SIG-M5 treated with dmso at 0.1 percent for 504 hours (cell line): Measurements from ENCODE around the gene ATXN7L3.
A peak's percentile ranks its signal among the peaks of the same experiment; 100 is the strongest.
"Not testable (repeated sequence)": the region's sequence is repeated elsewhere in the genome, so short reads cannot be mapped to it uniquely, and the experiment has no call there.

Experiments used
- DNase-seq: peaks from one replicate; lab custom pipeline; 2025; ENCODE audit not compliant: unreplicated experiment; lab: John Stamatoyannopoulos, UW

The ATXN7L3 gene

DNA sequence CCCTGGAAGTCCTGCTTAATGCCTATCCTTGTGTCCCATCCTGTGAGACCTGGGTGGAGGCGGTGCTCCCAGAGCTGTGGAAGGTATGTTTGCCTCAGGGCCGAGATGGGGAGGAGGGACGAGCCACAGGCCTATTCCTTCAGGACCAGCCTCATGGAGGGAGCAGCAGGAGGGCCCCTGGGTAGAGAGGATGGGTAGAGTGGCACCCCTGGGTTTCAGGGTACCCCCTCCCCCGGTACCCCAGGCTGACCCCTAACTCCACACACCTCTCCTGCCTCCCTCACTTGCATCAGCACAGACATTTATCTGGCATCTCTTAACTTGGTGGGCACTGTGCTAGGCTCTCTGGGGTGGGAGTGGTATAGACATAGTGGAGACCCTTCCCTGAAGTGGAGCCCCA is 22.0 kb downstream of the ATXN7L3 start:
- DNase-seq, result no peak

DNA sequence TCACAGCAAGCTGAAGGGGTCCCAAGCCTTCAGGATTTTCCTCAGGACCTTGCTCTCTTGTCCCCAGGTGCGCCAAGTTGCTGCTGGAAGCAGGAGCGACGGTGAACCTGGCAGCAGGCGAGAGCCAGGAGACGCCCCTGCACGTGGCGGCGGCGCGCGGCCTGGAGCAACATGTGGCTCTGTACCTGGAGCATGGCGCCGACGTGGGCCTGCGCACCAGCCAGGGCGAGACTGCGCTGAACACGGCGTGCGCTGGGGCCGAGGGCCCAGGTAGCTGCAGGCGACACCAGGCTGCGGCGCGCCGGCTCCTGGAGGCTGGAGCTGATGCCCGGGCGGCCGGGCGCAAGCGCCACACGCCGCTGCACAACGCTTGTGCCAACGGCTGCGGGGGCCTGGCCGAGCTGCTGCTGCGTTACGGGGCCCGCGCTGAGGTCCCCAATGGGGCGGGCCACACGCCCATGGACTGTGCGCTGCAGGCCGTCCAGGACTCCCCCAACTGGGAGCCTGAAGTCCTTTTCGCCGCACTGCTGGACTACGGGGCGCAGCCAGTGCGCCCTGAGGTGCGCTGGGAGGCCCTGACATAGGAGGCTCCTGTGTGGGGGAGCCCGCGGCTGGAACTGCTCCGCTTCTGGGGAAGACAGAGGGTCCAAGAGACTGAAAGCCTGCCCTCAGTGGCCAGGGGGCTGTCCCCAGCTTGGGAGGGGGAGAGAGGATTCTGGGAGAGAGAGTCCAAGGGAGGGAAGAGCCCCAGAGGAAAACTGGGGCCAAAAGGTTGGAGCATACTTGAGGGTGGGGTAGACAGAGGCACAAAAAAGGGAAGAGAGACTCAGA is 22.8 kb downstream of the ATXN7L3 start:
- no peak for DNase-seq

- DNase-seq, result no peak
Observed at GRCh38 chr17:44176257-44176656, 23.4 kb downstream of the ATXN7L3 start.

DNA sequence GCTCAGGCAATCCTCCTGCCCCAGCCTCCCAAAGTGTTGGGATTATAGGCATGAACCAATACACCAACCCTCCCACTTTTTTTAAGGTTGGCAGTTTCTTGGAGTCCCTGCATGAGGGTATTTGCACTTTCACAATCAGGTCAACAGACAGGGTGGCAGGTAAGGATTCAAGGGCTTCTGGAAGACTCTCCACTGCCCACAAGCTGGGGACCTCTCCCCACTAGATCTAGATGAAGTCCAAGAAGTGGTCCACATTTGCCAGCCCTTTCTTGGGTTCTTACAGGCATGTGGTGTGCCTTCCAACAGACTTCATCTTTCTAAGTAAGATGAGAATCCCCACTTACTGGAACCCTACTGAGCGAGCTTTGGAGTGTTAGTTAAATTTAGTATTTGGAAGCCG is 25.3 kb downstream of the ATXN7L3 start:
- DNase-seq, result no peak

- no peak for DNase-seq
Observed at GRCh38 chr17:44171931-44172455, 27.7 kb downstream of the ATXN7L3 start.

DNA sequence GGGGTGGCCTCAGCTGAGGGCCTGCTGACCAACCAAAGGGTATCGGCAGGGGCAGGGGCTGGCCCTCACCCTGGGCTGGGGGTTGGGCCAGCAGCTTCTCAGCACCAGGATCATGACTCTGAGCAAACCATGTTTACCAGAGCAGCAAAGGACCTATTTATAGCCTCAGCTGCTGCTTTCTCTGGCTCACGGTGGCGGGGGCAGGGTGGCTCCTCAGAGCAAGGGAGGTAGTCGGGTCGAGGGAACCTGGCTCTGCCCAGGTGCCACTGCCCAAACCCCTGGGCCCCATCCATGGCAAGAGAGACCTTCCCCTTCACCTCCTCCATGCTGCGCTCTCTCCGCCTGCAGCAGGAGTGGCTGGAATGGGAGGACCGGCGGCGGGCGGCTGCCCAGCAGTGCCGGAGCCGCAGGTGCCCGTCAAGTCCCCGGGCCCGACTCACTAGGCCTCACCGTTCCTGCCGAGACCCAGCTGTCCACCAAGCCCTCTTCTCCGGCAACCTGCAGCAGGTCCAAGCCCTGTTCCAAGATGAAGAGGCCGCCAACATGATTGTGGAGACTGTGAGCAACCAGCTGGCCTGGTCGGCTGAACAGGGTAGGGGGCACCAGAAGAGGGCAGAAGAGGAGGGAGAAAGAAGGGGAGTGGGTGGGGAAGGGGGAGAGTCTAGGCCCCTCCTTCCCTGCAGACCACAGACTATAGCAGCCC is 29.0 kb downstream of the ATXN7L3 start, which contains the start of gene ASB16:
TSS of gene ASB16 (plus strand) at position 206 of the 703 bp plus-strand sequence. CDS start at position 292, 86 bp downstream.
- DNase-seq, result no peak

- DNase-seq, result no peak
Observed at GRCh38 chr17:44170135-44170498, 29.6 kb downstream of the ATXN7L3 start.

DNA sequence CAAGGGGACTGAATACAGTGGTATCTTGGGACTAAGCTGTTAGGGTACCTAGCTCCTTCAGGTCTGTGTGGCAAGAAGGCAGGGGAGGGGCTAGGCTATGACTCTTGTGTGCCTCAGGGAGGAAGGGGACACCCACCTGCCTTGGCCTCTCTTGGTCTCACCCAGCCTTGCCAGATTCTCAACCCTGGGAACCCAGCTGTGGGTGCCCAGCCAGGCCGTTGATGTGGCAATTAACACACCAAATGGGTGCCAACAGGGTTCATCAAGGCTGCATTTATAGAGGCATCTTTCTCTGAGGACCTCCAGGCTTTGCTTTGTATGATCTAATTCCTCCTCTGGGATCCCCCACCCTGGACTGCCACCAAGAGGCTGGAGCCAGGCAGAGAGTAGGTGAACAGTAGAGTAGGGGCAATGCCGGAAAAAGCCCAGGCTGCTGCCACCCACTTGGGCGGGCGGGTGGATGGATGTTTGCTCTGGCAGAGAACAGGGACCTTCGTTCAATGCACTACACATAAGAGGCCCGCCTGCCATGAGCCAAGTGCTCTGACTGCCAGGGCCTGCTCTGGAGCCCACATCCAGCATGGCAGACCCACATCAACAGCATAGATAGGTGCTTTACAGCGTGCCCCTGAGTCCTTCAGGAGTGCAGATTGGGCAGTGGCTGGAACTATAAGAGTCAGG is 32.4 kb downstream of the ATXN7L3 start:
- no peak for DNase-seq

GRCh38 chr17:44164476-44164875 is 35.2 kb downstream of the ATXN7L3 start:
- no peak for DNase-seq

DNA sequence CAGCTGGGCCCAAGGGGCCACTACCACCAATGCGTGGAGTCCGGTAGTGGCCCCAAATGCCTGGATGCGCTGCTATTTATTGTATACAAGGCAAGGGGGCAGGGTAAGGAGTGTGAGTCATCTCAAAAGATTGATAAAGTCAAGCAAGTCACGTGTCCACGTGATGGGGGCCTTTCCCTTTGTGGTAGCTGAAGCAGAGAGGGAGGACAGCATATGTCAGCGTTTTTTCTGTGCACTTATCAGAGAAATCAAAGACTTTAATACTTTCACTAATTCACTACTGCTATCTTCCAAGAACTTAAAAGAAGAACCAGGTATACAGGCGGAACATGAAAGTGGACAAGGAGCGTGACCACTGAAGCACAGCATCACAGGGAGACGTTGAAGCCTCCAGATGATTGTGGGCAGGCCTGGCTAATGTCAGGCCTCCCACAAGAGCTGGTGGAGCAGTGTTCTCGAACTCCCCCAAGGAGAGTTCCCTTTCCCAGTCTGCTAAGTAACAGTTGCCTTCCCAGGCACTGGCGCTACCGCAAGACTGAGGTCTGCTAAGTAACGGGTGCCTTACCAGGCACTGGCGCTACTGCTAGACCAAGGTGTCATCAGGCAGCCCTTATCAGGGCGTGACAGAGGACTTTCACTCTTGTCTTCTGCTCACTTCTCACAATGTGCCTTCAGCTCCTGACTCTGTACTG is 40.0 kb downstream of the ATXN7L3 start:
- no peak for DNase-seq

GRCh38 chr17:44155488-44155887 is 44.2 kb downstream of the ATXN7L3 start:
- no peak for DNase-seq

- no peak for DNase-seq
Observed at GRCh38 chr17:44152875-44153274, 46.8 kb downstream of the ATXN7L3 start.

GRCh38 chr17:44149750-44150329 is 49.8 kb downstream of the ATXN7L3 start:
- no peak for DNase-seq

- DNase-seq, result peak; percentile 58
Observed at GRCh38 chr17:44149066-44149465, 50.6 kb downstream of the ATXN7L3 start.

GRCh38 chr17:44147812-44148211 is 51.9 kb downstream of the ATXN7L3 start:
- DNase-seq, result no peak

- no peak for DNase-seq
Observed at GRCh38 chr17:44146375-44147346, 53.0 kb downstream of the ATXN7L3 start.

DNA sequence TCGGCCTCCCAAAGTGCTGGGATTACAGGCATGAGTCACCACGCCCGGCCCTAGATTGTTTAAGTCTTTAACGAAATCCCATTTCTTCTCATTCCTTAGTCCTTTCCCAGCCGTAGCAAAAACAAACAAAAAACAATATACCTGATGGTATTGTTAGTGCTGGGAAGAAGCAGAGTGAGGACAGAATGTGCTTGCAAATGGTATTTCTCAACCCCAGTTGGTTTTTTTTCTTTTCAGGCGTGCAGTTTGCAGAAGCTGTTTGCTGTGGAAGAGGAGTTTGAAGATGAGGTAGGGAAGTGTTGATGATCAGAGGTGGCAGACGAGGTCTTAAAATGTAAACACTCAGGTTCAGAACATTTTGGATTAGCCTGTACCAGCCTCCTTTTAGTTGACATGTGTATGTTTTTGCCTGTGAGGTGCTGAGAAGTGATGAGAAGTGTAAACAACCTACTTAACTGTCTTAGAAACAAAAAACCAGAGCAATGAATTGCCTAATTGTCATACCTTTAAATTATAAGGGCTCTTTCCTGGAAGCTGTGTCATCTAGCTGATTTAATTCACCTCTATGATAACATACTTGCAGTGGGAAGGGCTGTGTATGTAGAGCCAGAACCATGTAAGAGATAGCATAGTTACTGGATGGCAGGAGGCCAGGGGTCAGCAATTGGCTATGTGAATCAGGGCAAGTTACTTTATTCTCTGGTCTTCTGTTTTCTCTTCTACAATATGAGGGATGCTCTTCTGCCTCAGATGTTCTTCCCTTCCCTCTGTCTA is 54.5 kb downstream of the ATXN7L3 start:
- no peak for DNase-seq

- not testable (repeated sequence) for DNase-seq
Observed at GRCh38 chr17:44143921-44144320, 55.8 kb downstream of the ATXN7L3 start.
